HG02610 (cell line): ENCODE measurements around the gene PRKAG2.

Experiments used
- ATAC-seq: cut with Tn5 transposase; IDR thresholded peaks from one replicate; pipeline ENCODE4 v1.9.1; 2021; ENCODE audit warnings: mild to moderate bottlenecking, moderate library complexity; ENCODE audit not compliant: unreplicated experiment

Gene PRKAG2

GRCh38 chr7:151509670-151510333, 367.1 kb downstream of the PRKAG2 start:
- no peak for ATAC-seq

- ATAC-seq: no peak
These were observed 367.9 kb downstream of the PRKAG2 start for GRCh38 chr7:151508991-151509390.

- ATAC-seq: no peak
These were observed 369.1 kb downstream of the PRKAG2 start for GRCh38 chr7:151507806-151508205.

GRCh38 chr7:151506901-151507382, 370.0 kb downstream of the PRKAG2 start:
- ATAC-seq: no peak
